RWPE1 (cell line): ENCODE results near the gene NHLH1.

Experiments
- CTCF ChIA-PET: fragments of 350-600 bp; sonication (Branson Sonifier 250); formaldehyde crosslinking; extraction: SDS; loops from one replicate; lab custom pipeline; 2021; lab: Yijun Ruan, JAX
- POLR2A ChIA-PET: fragments of 400-600 bp; formaldehyde crosslinking; extraction: SDS; loops from one replicate; lab custom pipeline; 2020; ENCODE audit warnings: antibody characterized with exemption; ENCODE audit not compliant: low non-redundant PET; lab: Yijun Ruan, JAX
- DNase-seq: peaks from one replicate; pipeline ENCODE4 v3.0.0; 2012; ENCODE audit warnings: low spot score
- H3K27ac ChIP-seq: fragments of 450-650 bp; 2 replicates; pipeline ENCODE4 v1.5.1; 2017
- CTCF ChIP-seq: fragments of 450-650 bp; conservative IDR thresholded peaks from 2 replicates; pipeline ENCODE4 v1.5.1; 2017; ENCODE audit warnings: low read depth, mild to moderate bottlenecking

Gene NHLH1

DNA sequence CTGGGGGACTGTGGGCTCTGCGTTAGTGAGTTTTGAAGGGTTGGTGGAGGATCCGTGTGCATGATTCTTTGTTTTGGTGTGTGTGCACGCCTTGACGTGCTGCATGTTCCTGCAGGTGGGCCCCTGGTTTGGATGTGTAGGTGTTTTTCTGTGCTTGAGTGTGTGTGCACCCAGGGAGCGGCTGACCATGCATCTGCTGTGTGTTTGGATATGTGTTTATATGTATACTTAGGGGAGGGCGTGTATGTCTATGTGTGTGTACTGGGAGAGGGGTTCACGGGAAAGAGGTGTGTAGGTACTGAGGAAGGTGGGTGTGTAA is 34.6 kb downstream of the NHLH1 start:
- CTCF ChIA-PET = no interaction called here
- no peak for TF ChIP-seq CTCF
- POLR2A ChIA-PET = no interaction called here
- DNase-seq = no peak
- H3K27ac ChIP-seq = peak overlapping the region; percentile 38; the same call in 1 of the 2 replicates

DNA sequence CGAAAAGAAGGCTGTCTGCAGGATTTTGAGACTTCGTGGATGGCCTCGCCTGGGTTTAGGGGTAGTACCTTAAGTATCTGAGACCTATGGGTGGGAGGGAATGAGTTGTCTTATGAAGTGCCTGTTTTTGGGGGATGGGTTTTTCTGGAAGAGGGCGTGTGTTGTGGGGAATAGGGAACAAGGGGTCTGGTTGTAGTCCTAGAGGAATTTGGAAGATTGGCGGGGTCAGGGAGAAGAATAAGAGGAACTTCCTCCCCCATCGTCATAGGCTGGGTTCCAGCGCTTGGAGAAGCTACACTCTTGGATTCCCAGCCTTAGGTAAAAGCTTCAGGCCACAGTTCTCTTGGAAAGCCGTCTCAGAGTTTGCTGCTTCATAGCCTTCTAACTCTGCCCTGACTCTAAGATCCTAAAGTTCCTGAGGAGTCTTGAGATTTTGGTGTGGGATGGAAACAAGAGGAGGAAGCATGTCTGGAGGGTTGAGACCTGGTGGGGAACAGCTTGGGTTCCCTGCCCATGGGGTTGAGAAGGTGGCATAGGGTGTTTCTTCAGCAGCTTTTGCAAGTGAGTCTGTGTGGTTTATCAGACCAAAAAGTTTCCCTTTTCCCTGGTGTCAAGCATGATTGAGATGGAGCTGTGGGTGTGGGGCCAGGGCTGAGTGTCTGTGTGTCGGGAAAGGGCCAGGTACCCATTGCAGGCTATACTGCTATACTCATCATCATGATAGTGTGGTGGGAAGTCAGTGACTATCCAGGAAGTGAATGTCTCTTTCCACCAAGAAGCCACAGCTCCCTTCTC is 35.3 kb downstream of the NHLH1 start:
- H3K27ac ChIP-seq = no peak overlapping the region
- no peak for TF ChIP-seq CTCF
- ChIA-PET POLR2A (no interaction called here), CTCF (interaction anchor here (1.5 kb wide), 1 partner anchor 14 kb away, joined by 4 read pairs; no protein-coding TSS in a partner anchor)
- no peak for DNase-seq

GRCh38 chr1:160403244-160403643 is 36.4 kb downstream of the NHLH1 start:
- ChIA-PET POLR2A (no interaction called here), CTCF (interaction anchor here (1.5 kb wide), 1 partner anchor 13 kb away, joined by 4 read pairs; no protein-coding TSS in a partner anchor)
- no peak overlapping the region for H3K27ac ChIP-seq
- no peak for DNase-seq
- TF ChIP-seq CTCF = no peak

- ChIA-PET POLR2A (no interaction called here), CTCF (interaction anchor here (0.7 kb wide), 1 partner anchor 12 kb away, joined by 3 read pairs; no protein-coding TSS in a partner anchor)
- DNase-seq = no peak
- TF ChIP-seq CTCF = no peak
- H3K27ac ChIP-seq = no peak overlapping the region
Observed at GRCh38 chr1:160404094-160404493, 37.2 kb downstream of the NHLH1 start.

DNA sequence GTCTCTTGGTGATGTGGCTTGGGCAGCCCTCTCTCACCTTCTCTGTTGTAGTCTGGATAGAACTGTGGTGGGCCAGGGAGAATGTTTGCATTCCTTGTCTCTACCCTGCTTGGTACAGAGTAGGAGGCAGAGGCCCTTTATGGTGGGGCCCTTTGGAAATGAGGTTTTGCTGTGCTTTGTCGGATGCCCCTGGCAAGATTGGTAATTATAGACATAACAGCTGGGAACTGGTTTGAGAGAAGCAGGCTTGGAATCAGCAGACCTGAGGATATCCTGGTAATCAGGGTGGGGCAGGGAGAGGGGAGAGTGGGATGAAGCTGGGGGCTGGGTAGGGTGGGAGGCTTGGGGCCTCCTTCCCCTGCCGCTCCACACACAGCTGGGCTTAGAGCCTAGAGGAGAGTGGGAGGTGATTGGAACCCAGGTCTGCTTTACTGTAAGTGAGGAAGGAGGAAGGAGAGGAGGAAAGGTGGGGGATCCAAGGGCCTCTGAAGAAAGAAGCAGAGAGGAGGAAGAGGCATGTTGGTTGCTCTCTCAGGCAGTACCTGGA is 38.5 kb downstream of the NHLH1 start:
- H3K27ac ChIP-seq = peak overlapping the region; percentile 32
- ChIA-PET CTCF (interaction anchor here (0.6 kb wide), 1 partner anchor 29 kb away, joined by 3 read pairs; no protein-coding TSS in a partner anchor), POLR2A (no interaction called here)
- no peak for DNase-seq
- TF ChIP-seq CTCF = no peak

- no peak for TF ChIP-seq CTCF
- DNase-seq = no peak
- H3K27ac ChIP-seq = peak overlapping the region; percentile 89
- ChIA-PET CTCF (interaction anchor here (0.6 to 2.0 kb wide), 2 partner anchors 10 to 30 kb away, joined by 3 to 9 read pairs; no protein-coding TSS in a partner anchor), POLR2A (no interaction called here)
Observed at GRCh38 chr1:160406131-160406968, 39.5 kb downstream of the NHLH1 start.
